WERI-Rb-1 (cell line): ENCODE measurements around the gene SGPP2.

ENCODE experiments used
- DNase-seq: peaks from one replicate; pipeline ENCODE4 v3.0.0-alpha.2; 2020
- H3K27ac ChIP-seq: fragments of 250-450 bp; sonication (Bioruptor Pico); 2 replicates; pipeline ENCODE4 v1.5.1; 2020; ENCODE audit warnings: mild to moderate bottlenecking, moderate library complexity
- H3K27me3 ChIP-seq: fragments of 250-450 bp; sonication (Bioruptor Pico); 2 replicates; pipeline ENCODE4 v1.5.1; 2021; ENCODE audit warnings: mild to moderate bottlenecking, low read depth, moderate library complexity; ENCODE audit not compliant: insufficient read depth, severe bottlenecking
- H3K36me3 ChIP-seq: fragments of 250-450 bp; sonication (Bioruptor Pico); 2 replicates; pipeline ENCODE4 v1.5.1; 2020; ENCODE audit warnings: mild to moderate bottlenecking, moderate library complexity
- H3K4me3 ChIP-seq: 2 replicates; pipeline ENCODE4 v1.5.1; 2011; ENCODE audit warnings: low read depth, mild to moderate bottlenecking, control low read depth, low read length
- H3K9me3 ChIP-seq: fragments of 250-450 bp; sonication (Bioruptor Pico); 2 replicates; pipeline ENCODE4 v1.5.1; 2021; ENCODE audit warnings: mild to moderate bottlenecking, moderate library complexity; ENCODE audit not compliant: severe bottlenecking
- CTCF ChIP-seq: IDR thresholded peaks from 2 replicates; pipeline ENCODE4 v1.5.1; 2011; ENCODE audit warnings: low read depth, mild to moderate bottlenecking, control low read depth, inconsistent platforms, low read length

The SGPP2 gene

GRCh38 chr2:222423186-222423585 is 1.2 kb upstream of the SGPP2 start:
- Histone ChIP-seq H3K4me3 (no peak overlapping the region), H3K27me3 (peaks cover 20% of the 10 kb centered on the region), H3K36me3 (no peaks in the 10 kb centered on the region), H3K27ac (no peak overlapping the region), H3K9me3 (no peaks in the 10 kb centered on the region)
- no peak for TF ChIP-seq CTCF
- no peak for DNase-seq

- peak overlapping the region; percentile 42 for H3K4me3 ChIP-seq
- no peaks in the 10 kb centered on the region for H3K9me3 ChIP-seq
- H3K27ac ChIP-seq = no peak overlapping the region
- no peaks in the 10 kb centered on the region for H3K36me3 ChIP-seq
- no peak for TF ChIP-seq CTCF
- peaks cover 20% of the 10 kb centered on the region for H3K27me3 ChIP-seq
- DNase-seq = no peak
These were observed 589 bp upstream of the SGPP2 start for GRCh38 chr2:222423632-222424275.

GRCh38 chr2:222424729-222425671 is 657 bp downstream of the SGPP2 start:
- H3K4me3 ChIP-seq = peak overlapping the region; percentile 42
- no peaks in the 10 kb centered on the region for H3K9me3 ChIP-seq
- no peak for DNase-seq
- no peaks in the 10 kb centered on the region for H3K36me3 ChIP-seq
- no peak for TF ChIP-seq CTCF
- H3K27me3 ChIP-seq = peaks cover 20% of the 10 kb centered on the region
- H3K27ac ChIP-seq = no peak overlapping the region

GRCh38 chr2:222427646-222428301 is 3.4 kb downstream of the SGPP2 start:
- H3K27me3 ChIP-seq = peaks cover 20% of the 10 kb centered on the region
- no peak for TF ChIP-seq CTCF
- no peaks in the 10 kb centered on the region for H3K9me3 ChIP-seq
- H3K27ac ChIP-seq = no peak overlapping the region
- no peaks in the 10 kb centered on the region for H3K36me3 ChIP-seq
- no peak for DNase-seq
- H3K4me3 ChIP-seq = no peak overlapping the region

GRCh38 chr2:222430071-222430470 is 5.7 kb downstream of the SGPP2 start:
- Histone ChIP-seq H3K36me3 (no peaks in the 10 kb centered on the region), H3K4me3 (no peak overlapping the region), H3K27ac (no peak overlapping the region), H3K27me3 (peaks cover 4% of the 10 kb centered on the region), H3K9me3 (no peaks in the 10 kb centered on the region)
- TF ChIP-seq CTCF = no peak
- no peak for DNase-seq
